GM15510 (cell line): ENCODE data around the gene ZFHX3.

Experiments used
- POLR2A ChIP-seq: IDR thresholded peaks from 3 replicates; pipeline ENCODE4 v1.6.1; 2011; ENCODE audit warnings: borderline replicate concordance; ENCODE audit not compliant: insufficient read length; ENCODE audit errors: extremely low read depth

ZFHX3 gene

GRCh38 chr16:72862090-72862489 is 185.8 kb downstream of the ZFHX3 start:
- TF ChIP-seq POLR2A, result no peak

- no peak for TF ChIP-seq POLR2A
Measured at GRCh38 chr16:72860726-72861562, 187.0 kb downstream of the ZFHX3 start.

GRCh38 chr16:72859581-72859980 is 188.3 kb downstream of the ZFHX3 start:
- TF ChIP-seq POLR2A, result no peak

GRCh38 chr16:72858665-72859493 is 189.0 kb downstream of the ZFHX3 start:
- no peak for TF ChIP-seq POLR2A

- no peak for TF ChIP-seq POLR2A
Measured at GRCh38 chr16:72857834-72858664, 189.9 kb downstream of the ZFHX3 start.

GRCh38 chr16:72856797-72857196 is 191.1 kb downstream of the ZFHX3 start:
- TF ChIP-seq POLR2A, result no peak

- no peak for TF ChIP-seq POLR2A
Measured at GRCh38 chr16:72854267-72854959, 193.5 kb downstream of the ZFHX3 start.

- TF ChIP-seq POLR2A, result no peak
Measured at GRCh38 chr16:72853575-72854266, 194.2 kb downstream of the ZFHX3 start.

GRCh38 chr16:72852421-72852820 is 195.5 kb downstream of the ZFHX3 start:
- no peak for TF ChIP-seq POLR2A

GRCh38 chr16:72850853-72851252 is 197.1 kb downstream of the ZFHX3 start:
- TF ChIP-seq POLR2A, result no peak

- no peak for TF ChIP-seq POLR2A
Measured at GRCh38 chr16:72850021-72850420, 197.9 kb downstream of the ZFHX3 start.

GRCh38 chr16:72848759-72849664 is 198.9 kb downstream of the ZFHX3 start:
- TF ChIP-seq POLR2A, result no peak

- TF ChIP-seq POLR2A, result no peak
Measured at GRCh38 chr16:72848028-72848400, 199.9 kb downstream of the ZFHX3 start.
